HCT116 (cell line): ENCODE measurements around the gene ARHGEF18. TPM values are rescaled to one million over a fixed set of nuclear protein-coding genes. Genes with fewer than 3 reads are reported as not detected.

Experiments
- ATAC-seq: fragments of 200-7000 bp; cut with Tn5 transposase; 2 replicates; pipeline ENCODE4 v1.9.1; 2020; ENCODE audit warnings: mild to moderate bottlenecking, moderate library complexity
- BruUV-seq: library from RNA; stranded (reverse); fragments of 400-500 nt; replicated peaks from 2 replicates; lab custom pipeline; 2021; lab: Mats Ljungman, UMichigan
- CTCF ChIA-PET: fragments of 300-600 bp; sonication (Branson Sonifier 250); formaldehyde crosslinking; loops from one replicate; lab custom pipeline; 2021; ENCODE audit warnings: antibody characterized with exemption; lab: Charles Lee
- POLR2A ChIA-PET: fragments of 300-600, 350-600 bp; sonication (Branson Sonifier 250); formaldehyde crosslinking; loops from one replicate; lab custom pipeline; 2021; ENCODE audit warnings: antibody characterized with exemption; lab: Charles Lee
- RAD21 ChIA-PET, 2 experiments: fragments of 300-600 bp; sonication (Branson Sonifier 250); formaldehyde crosslinking; loops; one replicate each; lab custom pipeline; 2023; ENCODE audit warnings: low total read pairs in 2 of 2; ENCODE audit not compliant: uncharacterized antibody in 2 of 2, unreplicated experiment in 2 of 2, low non-redundant PET in 1 of 2; lab: Charles Lee
- DNase-seq: peaks from one replicate; pipeline ENCODE4 v3.0.0-alpha.2; 2010; ENCODE audit warnings: low read depth, low spot score
- H2AFZ ChIP-seq: fragments of 200-600 bp; shearing (Covaris generic), sonication (generic); 2 replicates; pipeline ENCODE4 v1.6.1; 2017; ENCODE audit warnings: low read depth, mixed run types, mixed read lengths, antibody characterized with exemption, low read length; ENCODE audit not compliant: poor library complexity, severe bottlenecking
- H3K27ac ChIP-seq: 2 replicates; pipeline ENCODE4 v1.5.1; 2012; ENCODE audit warnings: low read depth, low read length
- H3K27me3 ChIP-seq: fragments of 200-600 bp; sonication (generic); 2 replicates; pipeline ENCODE4 v1.6.1; 2016; ENCODE audit warnings: mixed run types, low read length, mixed read lengths; ENCODE audit not compliant: insufficient read depth
- H3K36me3 ChIP-seq, 2 experiments: fragments of 200-500 bp in 1 of 2; fragments of 200-600 bp in 1 of 2; sonication (Bioruptor generic) in 1 of 2; sonication (generic) in 1 of 2; 2 replicates each; pipeline versions ENCODE4 v1.5.1 to v1.6.1; 2014 to 2016; ENCODE audit warnings: low read length in 2 of 2, inconsistent platforms in 1 of 2, mixed read lengths in 1 of 2, mixed run types in 1 of 2; ENCODE audit not compliant: insufficient read depth in 2 of 2, control insufficient read depth in 1 of 2
- H3K4me1 ChIP-seq, 2 experiments: fragments of 200-600 bp in 1 of 2; sonication (generic) in 1 of 2; 2 replicates each; pipeline versions ENCODE4 v1.5.1 to v1.6.1; 2012 to 2017; ENCODE audit warnings: low read length in 2 of 2, inconsistent platforms in 1 of 2, mild to moderate bottlenecking in 1 of 2, mixed read lengths in 1 of 2, mixed run types in 1 of 2, moderate library complexity in 1 of 2; ENCODE audit not compliant: insufficient read depth in 2 of 2, control insufficient read depth in 1 of 2
- H3K4me2 ChIP-seq: fragments of 200-600 bp; sonication (generic); 2 replicates; pipeline ENCODE4 v1.6.1; 2017; ENCODE audit warnings: mixed run types, low read length, mixed read lengths
- H3K4me3 ChIP-seq, 2 experiments: fragments of 200-600 bp in 1 of 2; sonication (generic) in 1 of 2; replicated peaks in 1 of 2; 2 replicates each; pipeline ENCODE4 v1.5.1; 2011 to 2016; ENCODE audit warnings: low read length in 2 of 2, control low read depth in 1 of 2, low read depth in 1 of 2, mild to moderate bottlenecking in 1 of 2, mixed read lengths in 1 of 2, mixed run types in 1 of 2
- H3K79me2 ChIP-seq: fragments of 200-600 bp; sonication (generic); 2 replicates; pipeline ENCODE4 v1.6.1; 2017; ENCODE audit warnings: mild to moderate bottlenecking, mixed run types, low read length, moderate library complexity, mixed read lengths; ENCODE audit not compliant: insufficient read depth
- H3K9ac ChIP-seq: fragments of 200-600 bp; sonication (generic); 2 replicates; pipeline ENCODE4 v1.6.1; 2016; ENCODE audit warnings: low read length, mixed read lengths
- H3K9me2 ChIP-seq: fragments of 200-600 bp; sonication (generic), shearing (Covaris generic); 2 replicates; pipeline ENCODE4 v1.6.1; 2017; ENCODE audit warnings: mixed run types, mild to moderate bottlenecking, moderate library complexity; ENCODE audit not compliant: insufficient read depth
- H3K9me3 ChIP-seq, 2 experiments: fragments of 200-500 bp in 1 of 2; fragments of 200-600 bp in 1 of 2; sonication (Bioruptor generic) in 1 of 2; sonication (generic) in 1 of 2; 2 replicates each; pipeline ENCODE4 v1.6.1; 2014 to 2017; ENCODE audit warnings: low read length in 2 of 2, mixed read lengths in 2 of 2, inconsistent platforms in 1 of 2, low read depth in 1 of 2, mild to moderate bottlenecking in 1 of 2, mixed run types in 1 of 2, moderate library complexity in 1 of 2; ENCODE audit not compliant: control insufficient read depth in 1 of 2, insufficient read depth in 1 of 2
- H4K20me1 ChIP-seq: fragments of 200-600 bp; sonication (generic), shearing (Covaris generic); 2 replicates; pipeline ENCODE4 v1.6.1; 2017; ENCODE audit warnings: mixed run types, mild to moderate bottlenecking, moderate library complexity; ENCODE audit not compliant: insufficient read depth
- CBX3 ChIP-seq: IDR thresholded peaks from 2 replicates; pipeline ENCODE4 v1.6.1; 2012; ENCODE audit warnings: low read depth
- EGR1 ChIP-seq: IDR thresholded peaks from 2 replicates; pipeline ENCODE4 v1.6.1; 2012; ENCODE audit warnings: low read depth
- ELF1 ChIP-seq: IDR thresholded peaks from 2 replicates; pipeline ENCODE4 v1.6.1; 2012; ENCODE audit warnings: low read depth, borderline replicate concordance
- EZH2 ChIP-seq: fragments of 200-600 bp; sonication (generic); IDR thresholded peaks from 2 replicates; pipeline ENCODE4 v1.6.1; 2017; ENCODE audit warnings: antibody characterized with exemption, mixed run types
- FOSL1 ChIP-seq: IDR thresholded peaks from 2 replicates; pipeline ENCODE4 v1.6.1; 2012; ENCODE audit warnings: low read depth
- JUND ChIP-seq: IDR thresholded peaks from 2 replicates; pipeline ENCODE4 v1.6.1; 2012
- POLR2A ChIP-seq: IDR thresholded peaks from 2 replicates; pipeline ENCODE4 v1.7.0; 2011; ENCODE audit warnings: borderline replicate concordance; ENCODE audit not compliant: insufficient read depth, insufficient read length; ENCODE audit errors: extremely low read depth
- POLR2AphosphoS5 ChIP-seq: IDR thresholded peaks from 2 replicates; pipeline ENCODE4 v1.6.1; 2011; ENCODE audit warnings: mild to moderate bottlenecking, low read depth, low read length, moderate library complexity
- SIN3A ChIP-seq: IDR thresholded peaks from 2 replicates; pipeline ENCODE4 v1.6.1; 2012; ENCODE audit warnings: low read depth
- SP1 ChIP-seq: IDR thresholded peaks from 2 replicates; pipeline ENCODE4 v1.6.1; 2012; ENCODE audit warnings: low read depth
- SRF ChIP-seq: IDR thresholded peaks from 2 replicates; pipeline ENCODE4 v1.6.1; 2012; ENCODE audit warnings: low read depth
- TCF7L2 ChIP-seq: IDR thresholded peaks from 2 replicates; pipeline ENCODE4 v1.7.0; 2011; ENCODE audit warnings: borderline replicate concordance, inconsistent platforms; ENCODE audit not compliant: insufficient read depth, insufficient read length; ENCODE audit errors: extremely low read depth
- YY1 ChIP-seq: IDR thresholded peaks from 2 replicates; pipeline ENCODE4 v1.6.1; 2011; ENCODE audit warnings: low read length, low read depth, moderate library complexity, mild to moderate bottlenecking; ENCODE audit not compliant: insufficient replicate concordance; ENCODE audit errors: extremely low read depth
- ZFX ChIP-seq: fragments of 450-650 bp; IDR thresholded peaks from 2 replicates; pipeline ENCODE4 v1.6.1; 2017
- intact Hi-C: fragments of 100-400 bp; cut with micrococcal nuclease; formaldehyde crosslinking; loops from 2 replicates; pipeline ENCODE4 v1.10.0; 2022
- total RNA-seq: library from RNA; stranded (reverse); gene quantifications from one replicate; pipeline ENCODE4 v1.2.1, GENCODE V29; 2021; ENCODE audit not compliant: unreplicated experiment
- TF ChIP-seq, protein P1 (sequence below): IDR thresholded peaks from 2 replicates; pipeline ENCODE4 v1.6.1; 2012
- TF ChIP-seq, protein P2 (sequence below): IDR thresholded peaks from 2 replicates; pipeline ENCODE4 v1.6.1; 2012
- TF ChIP-seq, protein P3 (sequence below), 3 experiments: fragments of 200-600 bp in 1 of 3; sonication (generic) in 1 of 3; IDR thresholded peaks in 2 of 3; conservative IDR thresholded peaks in 1 of 3; 2 replicates each; pipeline ENCODE4 v1.5.1; 2012 to 2017; ENCODE audit warnings: low read depth in 2 of 3, low read length in 2 of 3, antibody characterized with exemption in 1 of 3, borderline replicate concordance in 1 of 3, control low read depth in 1 of 3, mild to moderate bottlenecking in 1 of 3, mixed read lengths in 1 of 3, mixed run types in 1 of 3, moderate library complexity in 1 of 3; ENCODE audit not compliant: insufficient read depth in 1 of 3
- TF ChIP-seq, protein P4 (sequence below): IDR thresholded peaks from 2 replicates; pipeline ENCODE4 v1.6.1; 2011; ENCODE audit warnings: mild to moderate bottlenecking, low read length, moderate library complexity; ENCODE audit not compliant: insufficient replicate concordance; ENCODE audit errors: extremely low read depth

ARHGEF18 gene
- total RNA-seq, 1 experiment from 2014 or later, result 32.2 TPM

DNA sequence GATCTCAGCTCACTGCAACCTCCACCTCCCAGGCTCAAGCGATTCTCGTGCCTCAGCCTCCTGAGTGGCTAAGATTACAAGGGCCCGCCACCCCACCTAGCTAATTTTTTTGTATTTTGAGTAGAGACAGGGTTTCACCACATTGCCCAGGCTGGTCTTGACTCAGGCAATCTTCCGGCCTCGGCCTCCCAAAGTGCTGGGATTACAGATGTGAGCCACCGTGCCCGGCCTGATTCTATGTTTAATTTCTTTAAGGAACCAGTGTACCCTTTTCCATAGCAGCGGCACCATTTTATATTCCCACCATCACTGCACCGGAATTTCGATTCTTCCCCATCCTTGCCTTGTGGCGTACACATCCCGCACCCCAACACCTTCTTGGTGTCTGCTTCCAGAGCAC, 36.8 kb upstream of the ARHGEF18 start:
- ChIA-PET RAD21 (no interaction called here), POLR2A (no interaction called here), CTCF (no interaction called here)
- TF ChIP-seq EGR1 (no peak), POLR2A (no peak), SIN3A (no peak), EZH2 (no peak), YY1 (no peak), JUND (no peak), FOSL1 (no peak), SP1 (no peak), POLR2AphosphoS5 (no peak), TCF7L2 (no peak), ELF1 (no peak), ZFX (no peak), CBX3 (no peak), SRF (no peak)
- TF ChIP-seq, protein P1, sequence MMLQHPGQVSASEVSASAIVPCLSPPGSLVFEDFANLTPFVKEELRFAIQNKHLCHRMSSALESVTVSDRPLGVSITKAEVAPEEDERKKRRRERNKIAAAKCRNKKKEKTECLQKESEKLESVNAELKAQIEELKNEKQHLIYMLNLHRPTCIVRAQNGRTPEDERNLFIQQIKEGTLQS, result no peak
- TF ChIP-seq, protein P2, sequence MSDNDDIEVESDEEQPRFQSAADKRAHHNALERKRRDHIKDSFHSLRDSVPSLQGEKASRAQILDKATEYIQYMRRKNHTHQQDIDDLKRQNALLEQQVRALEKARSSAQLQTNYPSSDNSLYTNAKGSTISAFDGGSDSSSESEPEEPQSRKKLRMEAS, result no peak
- TF ChIP-seq, protein P3, sequence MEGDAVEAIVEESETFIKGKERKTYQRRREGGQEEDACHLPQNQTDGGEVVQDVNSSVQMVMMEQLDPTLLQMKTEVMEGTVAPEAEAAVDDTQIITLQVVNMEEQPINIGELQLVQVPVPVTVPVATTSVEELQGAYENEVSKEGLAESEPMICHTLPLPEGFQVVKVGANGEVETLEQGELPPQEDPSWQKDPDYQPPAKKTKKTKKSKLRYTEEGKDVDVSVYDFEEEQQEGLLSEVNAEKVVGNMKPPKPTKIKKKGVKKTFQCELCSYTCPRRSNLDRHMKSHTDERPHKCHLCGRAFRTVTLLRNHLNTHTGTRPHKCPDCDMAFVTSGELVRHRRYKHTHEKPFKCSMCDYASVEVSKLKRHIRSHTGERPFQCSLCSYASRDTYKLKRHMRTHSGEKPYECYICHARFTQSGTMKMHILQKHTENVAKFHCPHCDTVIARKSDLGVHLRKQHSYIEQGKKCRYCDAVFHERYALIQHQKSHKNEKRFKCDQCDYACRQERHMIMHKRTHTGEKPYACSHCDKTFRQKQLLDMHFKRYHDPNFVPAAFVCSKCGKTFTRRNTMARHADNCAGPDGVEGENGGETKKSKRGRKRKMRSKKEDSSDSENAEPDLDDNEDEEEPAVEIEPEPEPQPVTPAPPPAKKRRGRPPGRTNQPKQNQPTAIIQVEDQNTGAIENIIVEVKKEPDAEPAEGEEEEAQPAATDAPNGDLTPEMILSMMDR (IDR thresholded peaks at IDR 0.05 in 2 of 3, conservative IDR thresholded peaks at IDR 0.05 in 1 of 3; ENCODE audit: borderline replicate concordance in 1 of 3, insufficient read depth in 1 of 3, low read depth in 2 of 3, low read length in 2 of 3), result no peak
- TF ChIP-seq, protein P4, sequence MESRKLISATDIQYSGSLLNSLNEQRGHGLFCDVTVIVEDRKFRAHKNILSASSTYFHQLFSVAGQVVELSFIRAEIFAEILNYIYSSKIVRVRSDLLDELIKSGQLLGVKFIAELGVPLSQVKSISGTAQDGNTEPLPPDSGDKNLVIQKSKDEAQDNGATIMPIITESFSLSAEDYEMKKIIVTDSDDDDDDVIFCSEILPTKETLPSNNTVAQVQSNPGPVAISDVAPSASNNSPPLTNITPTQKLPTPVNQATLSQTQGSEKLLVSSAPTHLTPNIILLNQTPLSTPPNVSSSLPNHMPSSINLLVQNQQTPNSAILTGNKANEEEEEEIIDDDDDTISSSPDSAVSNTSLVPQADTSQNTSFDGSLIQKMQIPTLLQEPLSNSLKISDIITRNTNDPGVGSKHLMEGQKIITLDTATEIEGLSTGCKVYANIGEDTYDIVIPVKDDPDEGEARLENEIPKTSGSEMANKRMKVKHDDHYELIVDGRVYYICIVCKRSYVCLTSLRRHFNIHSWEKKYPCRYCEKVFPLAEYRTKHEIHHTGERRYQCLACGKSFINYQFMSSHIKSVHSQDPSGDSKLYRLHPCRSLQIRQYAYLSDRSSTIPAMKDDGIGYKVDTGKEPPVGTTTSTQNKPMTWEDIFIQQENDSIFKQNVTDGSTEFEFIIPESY, result no peak
- BruUV-seq, result no TSS peak
- ATAC-seq (no peak), DNase-seq (no peak)
- Histone ChIP-seq H2AFZ (no peak overlapping the region), H3K27ac (no peak overlapping the region), H3K9ac (no peak overlapping the region), H4K20me1 (no peaks in the 10 kb centered on the region), H3K9me3 (no peaks in the 10 kb centered on the region), H3K27me3 (no peaks in the 10 kb centered on the region), H3K9me2 (no peaks in the 10 kb centered on the region), H3K4me2 (no peak overlapping the region), H3K4me3 (no peak overlapping the region), H3K79me2 (no peaks in the 10 kb centered on the region), H3K4me1 (no peaks in the 10 kb centered on the region), H3K36me3 (no peaks in the 10 kb centered on the region)
- intact Hi-C loops, result no loop called here
